Measurements from ENCODE around the gene TMEM209. TPM values are rescaled to one million over a fixed set of nuclear protein-coding genes. Genes with fewer than 3 reads are reported as not detected.
"Not testable (repeated sequence)": the region's sequence is repeated elsewhere in the genome, so short reads cannot be mapped to it uniquely, and the experiment has no call there.

TMEM209 gene
- total and polyA plus RNA-seq, 4 donors: 3.8 to 13.7 (median 8.6) TPM

- H3K27me3 ChIP-seq (ENCODE audit: control insufficient read depth in 1 of 2, insufficient read depth in 2 of 2, low read length in 1 of 2); intact Hi-C loops (cut with DNase I); H3K4me3 ChIP-seq (ENCODE audit: low read length in 2 of 2); H3K9me3 ChIP-seq (ENCODE audit: control insufficient read depth, low read length); H3K27ac ChIP-seq (ENCODE audit: low read depth in 1 of 2, low read length in 2 of 2); H3K36me3 ChIP-seq (ENCODE audit: control insufficient read depth in 1 of 2, insufficient read depth in 2 of 2, low read length in 1 of 2); ATAC-seq (ENCODE audit: low FRiP score); DNase-seq; H3K4me1 ChIP-seq (ENCODE audit: control insufficient read depth in 1 of 2, insufficient read depth in 2 of 2, low read length in 2 of 2): not testable (repeated sequence)
- WGBS, 2 donors: 43 to 54% methylated on average over 4 of the region's 4 CpGs
These were observed 31.2 kb upstream of the TMEM209 start for GRCh38 chr7:130236361-130236760.

GRCh38 chr7:130234078-130234477, 28.9 kb upstream of the TMEM209 start:
- 88 to 94% methylated on average over 2 of the region's 2 CpGs for WGBS, 2 donors
- intact Hi-C loops (cut with DNase I): no loop called here
- H3K4me1 ChIP-seq (ENCODE audit: control insufficient read depth in 1 of 2, insufficient read depth in 2 of 2, low read length in 2 of 2): no peaks in the 10 kb centered on the region
- no peak overlapping the region for H3K27ac ChIP-seq (ENCODE audit: low read depth in 1 of 2, low read length in 2 of 2)
- no peak for DNase-seq
- no peaks in the 10 kb centered on the region for H3K36me3 ChIP-seq (ENCODE audit: control insufficient read depth in 1 of 2, insufficient read depth in 2 of 2, low read length in 1 of 2)
- H3K27me3 ChIP-seq (ENCODE audit: control insufficient read depth in 1 of 2, insufficient read depth in 2 of 2, low read length in 1 of 2): no peaks in the 10 kb centered on the region
- H3K4me3 ChIP-seq (ENCODE audit: low read length in 2 of 2): no peak overlapping the region
- ATAC-seq (ENCODE audit: low FRiP score): no peak
- no peaks in the 10 kb centered on the region for H3K9me3 ChIP-seq (ENCODE audit: control insufficient read depth, low read length)

- DNase-seq: no peak
- H3K27me3 ChIP-seq (ENCODE audit: control insufficient read depth in 1 of 2, insufficient read depth in 2 of 2, low read length in 1 of 2): no peaks in the 10 kb centered on the region
- H3K36me3 ChIP-seq (ENCODE audit: control insufficient read depth in 1 of 2, insufficient read depth in 2 of 2, low read length in 1 of 2): no peaks in the 10 kb centered on the region
- no peaks in the 10 kb centered on the region for H3K9me3 ChIP-seq (ENCODE audit: control insufficient read depth, low read length)
- no peaks in the 10 kb centered on the region for H3K4me1 ChIP-seq (ENCODE audit: control insufficient read depth in 1 of 2, insufficient read depth in 2 of 2, low read length in 2 of 2)
- WGBS, 2 donors: 53 to 58% methylated on average over 2 of the region's 2 CpGs
- ATAC-seq (ENCODE audit: low FRiP score): no peak
- no peak overlapping the region for H3K27ac ChIP-seq (ENCODE audit: low read depth in 1 of 2, low read length in 2 of 2)
- intact Hi-C loops (cut with DNase I): no loop called here
- H3K4me3 ChIP-seq (ENCODE audit: low read length in 2 of 2): no peak overlapping the region
These were observed 27.0 kb upstream of the TMEM209 start for GRCh38 chr7:130232209-130232608.

- H3K4me1 ChIP-seq (ENCODE audit: control insufficient read depth in 1 of 2, insufficient read depth in 2 of 2, low read length in 2 of 2): no peaks in the 10 kb centered on the region
- WGBS, 2 donors: 63 to 64% methylated on average over 6 of the region's 6 CpGs
- ATAC-seq (ENCODE audit: low FRiP score) (no peak), DNase-seq (no peak)
- H3K27me3 ChIP-seq (ENCODE audit: control insufficient read depth in 1 of 2, insufficient read depth in 2 of 2, low read length in 1 of 2): no peaks in the 10 kb centered on the region
- intact Hi-C loops (cut with DNase I): no loop called here
- no peaks in the 10 kb centered on the region for H3K9me3 ChIP-seq (ENCODE audit: control insufficient read depth, low read length)
- no peak overlapping the region for H3K27ac ChIP-seq (ENCODE audit: low read depth in 1 of 2, low read length in 2 of 2)
- H3K36me3 ChIP-seq (ENCODE audit: control insufficient read depth in 1 of 2, insufficient read depth in 2 of 2, low read length in 1 of 2): no peaks in the 10 kb centered on the region
- no peak overlapping the region for H3K4me3 ChIP-seq (ENCODE audit: low read length in 2 of 2)
These were observed 26.6 kb upstream of the TMEM209 start for GRCh38 chr7:130231792-130232191.

- H3K4me3 ChIP-seq (ENCODE audit: low read length in 2 of 2); H3K27ac ChIP-seq (ENCODE audit: low read depth in 1 of 2, low read length in 2 of 2); ATAC-seq (ENCODE audit: low FRiP score); H3K36me3 ChIP-seq (ENCODE audit: control insufficient read depth in 1 of 2, insufficient read depth in 2 of 2, low read length in 1 of 2); H3K9me3 ChIP-seq (ENCODE audit: control insufficient read depth, low read length); H3K27me3 ChIP-seq (ENCODE audit: control insufficient read depth in 1 of 2, insufficient read depth in 2 of 2, low read length in 1 of 2); intact Hi-C loops (cut with DNase I); H3K4me1 ChIP-seq (ENCODE audit: control insufficient read depth in 1 of 2, insufficient read depth in 2 of 2, low read length in 2 of 2); DNase-seq: not testable (repeated sequence)
- WGBS, 2 donors: 92 to 94% methylated on average over 16 to 28 of the region's 28 CpGs
These were observed 24.8 kb upstream of the TMEM209 start for GRCh38 chr7:130229981-130230380.

GRCh38 chr7:130228840-130229502, 23.8 kb upstream of the TMEM209 start:
- no peak overlapping the region for H3K4me3 ChIP-seq (ENCODE audit: low read length in 2 of 2)
- no peaks in the 10 kb centered on the region for H3K9me3 ChIP-seq (ENCODE audit: control insufficient read depth, low read length)
- no peaks in the 10 kb centered on the region for H3K27me3 ChIP-seq (ENCODE audit: control insufficient read depth in 1 of 2, insufficient read depth in 2 of 2, low read length in 1 of 2)
- no peaks in the 10 kb centered on the region for H3K36me3 ChIP-seq (ENCODE audit: control insufficient read depth in 1 of 2, insufficient read depth in 2 of 2, low read length in 1 of 2)
- no peak for ATAC-seq (ENCODE audit: low FRiP score)
- H3K4me1 ChIP-seq (ENCODE audit: control insufficient read depth in 1 of 2, insufficient read depth in 2 of 2, low read length in 2 of 2): no peaks in the 10 kb centered on the region
- no peak overlapping the region for H3K27ac ChIP-seq (ENCODE audit: low read depth in 1 of 2, low read length in 2 of 2)
- no peak for DNase-seq
- intact Hi-C loops (cut with DNase I): no loop called here
- 58 to 63% methylated on average over 7 of the region's 7 CpGs for WGBS, 2 donors

- H3K36me3 ChIP-seq (ENCODE audit: control insufficient read depth in 1 of 2, insufficient read depth in 2 of 2, low read length in 1 of 2): no peaks in the 10 kb centered on the region
- no peak overlapping the region for H3K4me3 ChIP-seq (ENCODE audit: low read length in 2 of 2)
- H3K4me1 ChIP-seq (ENCODE audit: control insufficient read depth in 1 of 2, insufficient read depth in 2 of 2, low read length in 2 of 2): no peaks in the 10 kb centered on the region
- no peaks in the 10 kb centered on the region for H3K9me3 ChIP-seq (ENCODE audit: control insufficient read depth, low read length)
- ATAC-seq (ENCODE audit: low FRiP score) (no peak), DNase-seq (no peak)
- intact Hi-C loops (cut with DNase I): no loop called here
- H3K27me3 ChIP-seq (ENCODE audit: control insufficient read depth in 1 of 2, insufficient read depth in 2 of 2, low read length in 1 of 2): no peaks in the 10 kb centered on the region
- WGBS, 2 donors: 13 to 34% methylated on average over 1 of the region's 1 CpG
- no peak overlapping the region for H3K27ac ChIP-seq (ENCODE audit: low read depth in 1 of 2, low read length in 2 of 2)
These were observed 22.8 kb upstream of the TMEM209 start for GRCh38 chr7:130227883-130228575.

- Histone ChIP-seq H3K4me1 (ENCODE audit: control insufficient read depth in 1 of 2, insufficient read depth in 2 of 2, low read length in 2 of 2) (no peaks in the 10 kb centered on the region), H3K4me3 (ENCODE audit: low read length in 2 of 2) (no peak overlapping the region), H3K27ac (ENCODE audit: low read depth in 1 of 2, low read length in 2 of 2) (no peak overlapping the region), H3K27me3 (ENCODE audit: control insufficient read depth in 1 of 2, insufficient read depth in 2 of 2, low read length in 1 of 2) (no peaks in the 10 kb centered on the region), H3K9me3 (ENCODE audit: control insufficient read depth, low read length) (no peaks in the 10 kb centered on the region), H3K36me3 (ENCODE audit: control insufficient read depth in 1 of 2, insufficient read depth in 2 of 2, low read length in 1 of 2) (no peaks in the 10 kb centered on the region)
- intact Hi-C loops (cut with DNase I): no loop called here
- DNase-seq (no peak), ATAC-seq (ENCODE audit: low FRiP score) (no peak)
- 98 to 100% methylated on average over 1 of the region's 1 CpG for WGBS, 2 donors
These were observed 21.1 kb upstream of the TMEM209 start for GRCh38 chr7:130226333-130226732.

- H3K4me1 ChIP-seq (ENCODE audit: control insufficient read depth in 1 of 2, insufficient read depth in 2 of 2, low read length in 2 of 2); H3K27ac ChIP-seq (ENCODE audit: low read depth in 1 of 2, low read length in 2 of 2); H3K9me3 ChIP-seq (ENCODE audit: control insufficient read depth, low read length); H3K36me3 ChIP-seq (ENCODE audit: control insufficient read depth in 1 of 2, insufficient read depth in 2 of 2, low read length in 1 of 2); DNase-seq; H3K27me3 ChIP-seq (ENCODE audit: control insufficient read depth in 1 of 2, insufficient read depth in 2 of 2, low read length in 1 of 2); ATAC-seq (ENCODE audit: low FRiP score); intact Hi-C loops (cut with DNase I); H3K4me3 ChIP-seq (ENCODE audit: low read length in 2 of 2): not testable (repeated sequence)
- 83 to 84% methylated on average over 3 of the region's 3 CpGs for WGBS, 2 donors
These were observed 19.7 kb upstream of the TMEM209 start for GRCh38 chr7:130224923-130225322.
